ENCODE data around the gene RAPGEF2. TPM values are rescaled to one million over a fixed set of nuclear protein-coding genes. Genes with fewer than 3 reads are reported as not detected.

Gene RAPGEF2
- total RNA-seq, 1 donor from 2014 or later, result 42.8 TPM

GRCh38 chr4:159389756-159390155, 286.9 kb downstream of the RAPGEF2 start:
- intact Hi-C loops (cut with DNase I), result no loop called here
- DNase-seq (ENCODE audit: missing footprints), result no peak
- no peak for ATAC-seq

GRCh38 chr4:159390648-159391047, 287.8 kb downstream of the RAPGEF2 start:
- DNase-seq (ENCODE audit: missing footprints) (no peak), ATAC-seq (no peak)
- intact Hi-C loops (cut with DNase I), result no loop called here

GRCh38 chr4:159395693-159396092, 292.8 kb downstream of the RAPGEF2 start:
- ATAC-seq, result no peak
- no peak for DNase-seq (ENCODE audit: missing footprints)
- intact Hi-C loops (cut with DNase I), result no loop called here

GRCh38 chr4:159396151-159396550, 293.3 kb downstream of the RAPGEF2 start:
- no peak for DNase-seq (ENCODE audit: missing footprints)
- ATAC-seq, result no peak
- intact Hi-C loops (cut with DNase I), result no loop called here

- peak; percentile 74 for ATAC-seq
- DNase-seq (ENCODE audit: missing footprints), result no peak
- intact Hi-C loops (cut with DNase I), result no loop called here
Measured at GRCh38 chr4:159398236-159398638, 295.4 kb downstream of the RAPGEF2 start.

- intact Hi-C loops (cut with DNase I), result no loop called here
- peak; percentile 40 for ATAC-seq
- DNase-seq (ENCODE audit: missing footprints), result no peak
Measured at GRCh38 chr4:159400558-159401225, 297.8 kb downstream of the RAPGEF2 start.

- DNase-seq (ENCODE audit: missing footprints) (no peak), ATAC-seq (peak; percentile 49)
- intact Hi-C loops (cut with DNase I), result no loop called here
Measured at GRCh38 chr4:159401226-159401712, 298.4 kb downstream of the RAPGEF2 start.

- ATAC-seq, result peak; percentile 6
- intact Hi-C loops (cut with DNase I), result no loop called here
Measured at GRCh38 chr4:159401791-159402380, 299.0 kb downstream of the RAPGEF2 start.

More at GRCh38 chr4:159401791-159402380, 299.0 kb downstream of the RAPGEF2 start:
- DNase-seq (ENCODE audit: missing footprints), result no peak

Small RNA genes within 50 kb of the gene (microRNA-seq; reads per million reads assigned to microRNA genes)
- gene MIR3688-1 (not detected), gene MIR3688-2 (not detected)
